HEK293 (cell line): ENCODE measurements around the gene FLT3LG.

ENCODE experiments used
- CTCF ChIA-PET: fragments of 350-600 bp; formaldehyde crosslinking; extraction: SDS; loops from one replicate; lab custom pipeline; 2021; ENCODE audit warnings: antibody characterized with exemption; lab: Yijun Ruan, JAX
- POLR2A ChIA-PET: fragments of 300-600 bp; formaldehyde crosslinking; extraction: SDS; loops from one replicate; lab custom pipeline; 2020; ENCODE audit warnings: antibody characterized with exemption, inconsistent platforms; lab: Yijun Ruan, JAX
- H3K27ac ChIP-seq: fragments of 200-500 bp; sonication (Bioruptor generic); 2 replicates; pipeline ENCODE4 v1.5.1; 2014; ENCODE audit warnings: low read depth, low read length, control low read depth, inconsistent platforms; ENCODE audit errors: extremely low read depth
- H3K36me3 ChIP-seq, 2 experiments: fragments of 200-500 bp in 1 of 2; sonication (Bioruptor generic) in 1 of 2; 1 replicate in 1 of 2; 2 replicates in 1 of 2; pipeline ENCODE4 v1.5.1; 2014 to 2017; ENCODE audit warnings: inconsistent platforms in 2 of 2, low read length in 2 of 2; ENCODE audit not compliant: control insufficient read depth in 2 of 2, insufficient read depth in 1 of 2
- H3K4me1 ChIP-seq: fragments of 200-500 bp; sonication (Bioruptor generic); 2 replicates; pipeline ENCODE4 v1.5.1; 2014; ENCODE audit warnings: mild to moderate bottlenecking, low read length, inconsistent platforms; ENCODE audit not compliant: control insufficient read depth, insufficient read depth
- H3K4me3 ChIP-seq: 2 replicates; pipeline ENCODE4 v1.5.1; 2011; ENCODE audit warnings: low read depth, mild to moderate bottlenecking, control low read depth, low read length, moderate library complexity
- H3K9me3 ChIP-seq: fragments of 200-500 bp; sonication (Bioruptor generic); 2 replicates; pipeline ENCODE4 v1.5.1; 2014; ENCODE audit warnings: low read depth, low read length, inconsistent platforms; ENCODE audit not compliant: control insufficient read depth, insufficient read depth
- GFI1B ChIP-seq: fragments of 450-650 bp; formaldehyde crosslinking; IDR thresholded peaks from 2 replicates; pipeline ENCODE4 v1.5.1; 2016; ENCODE audit warnings: missing biosample characterization, missing genetic modification characterization
- HOXA7 ChIP-seq: sonication (generic); formaldehyde crosslinking; IDR thresholded peaks from 2 replicates; pipeline ENCODE4 v1.8.1; 2022; ENCODE audit warnings: missing genetic modification reagents, borderline replicate concordance
- KLF9 ChIP-seq: fragments of 450-650 bp; formaldehyde crosslinking; IDR thresholded peaks from 2 replicates; pipeline ENCODE4 v1.5.1; 2016; ENCODE audit warnings: missing biosample characterization, missing genetic modification characterization, low read depth
- SALL2 ChIP-seq: fragments of 450-650 bp; formaldehyde crosslinking; IDR thresholded peaks from 2 replicates; pipeline ENCODE4 v1.5.0; 2017; ENCODE audit warnings: missing biosample characterization, mild to moderate bottlenecking, missing genetic modification characterization, borderline replicate concordance
- SP3 ChIP-seq: fragments of 450-650 bp; formaldehyde crosslinking; IDR thresholded peaks from 2 replicates; pipeline ENCODE4 v1.5.1; 2016; ENCODE audit warnings: missing biosample characterization, missing genetic modification characterization
- ZBTB20 ChIP-seq: fragments of 450-650 bp; formaldehyde crosslinking; IDR thresholded peaks from 2 replicates; pipeline ENCODE4 v1.5.1; 2016; ENCODE audit warnings: missing biosample characterization, missing genetic modification characterization
- ZEB2 ChIP-seq: fragments of 450-650 bp; formaldehyde crosslinking; IDR thresholded peaks from 2 replicates; pipeline ENCODE4 v1.5.1; 2016; ENCODE audit warnings: missing biosample characterization, missing genetic modification characterization
- ZFHX2 ChIP-seq: fragments of 450-650 bp; formaldehyde crosslinking; conservative IDR thresholded peaks from 2 replicates; pipeline ENCODE4 v1.5.1; 2016; ENCODE audit warnings: missing biosample characterization, missing genetic modification characterization
- ZFP69B ChIP-seq: fragments of 450-650 bp; formaldehyde crosslinking; IDR thresholded peaks from 2 replicates; pipeline ENCODE4 v1.5.1; 2016; ENCODE audit warnings: missing biosample characterization, missing genetic modification characterization
- ZNF140 ChIP-seq: fragments of 450-650 bp; formaldehyde crosslinking; IDR thresholded peaks from 2 replicates; pipeline ENCODE4 v1.5.1; 2016; ENCODE audit warnings: missing biosample characterization, missing genetic modification characterization
- ZNF23 ChIP-seq: fragments of 450-650 bp; formaldehyde crosslinking; IDR thresholded peaks from 2 replicates; pipeline ENCODE4 v1.5.1; 2016; ENCODE audit warnings: missing biosample characterization, missing genetic modification characterization, borderline replicate concordance
- ZNF416 ChIP-seq: fragments of 450-650 bp; formaldehyde crosslinking; IDR thresholded peaks from 2 replicates; pipeline ENCODE4 v1.5.1; 2016; ENCODE audit warnings: missing biosample characterization, missing genetic modification characterization
- ZNF558 ChIP-seq: fragments of 450-650 bp; formaldehyde crosslinking; IDR thresholded peaks from 2 replicates; pipeline ENCODE4 v1.5.1; 2016; ENCODE audit warnings: missing biosample characterization, missing genetic modification characterization
- ZNF561 ChIP-seq: fragments of 450-650 bp; IDR thresholded peaks from 2 replicates; pipeline ENCODE4 v1.5.1; 2018; ENCODE audit warnings: missing biosample characterization, missing genetic modification characterization, borderline replicate concordance
- ZNF76 ChIP-seq: fragments of 450-650 bp; formaldehyde crosslinking; IDR thresholded peaks from 2 replicates; pipeline ENCODE4; 2016; ENCODE audit warnings: low read depth, missing biosample characterization, missing genetic modification characterization, borderline replicate concordance
- ZNF768 ChIP-seq: fragments of 450-650 bp; formaldehyde crosslinking; IDR thresholded peaks from 2 replicates; pipeline ENCODE4 v1.5.1; 2018; ENCODE audit warnings: missing biosample characterization, mild to moderate bottlenecking, missing genetic modification characterization
- ZXDB ChIP-seq: fragments of 450-650 bp; formaldehyde crosslinking; IDR thresholded peaks from 2 replicates; pipeline ENCODE4 v1.5.1; 2016; ENCODE audit warnings: missing biosample characterization, missing genetic modification characterization
- TF ChIP-seq, protein P1 (sequence below): fragments of 450-650 bp; formaldehyde crosslinking; IDR thresholded peaks from 2 replicates; pipeline ENCODE4 v1.5.1; 2016; ENCODE audit warnings: missing biosample characterization, missing genetic modification characterization
- TF ChIP-seq, protein P2 (sequence below): fragments of 450-650 bp; formaldehyde crosslinking; IDR thresholded peaks from 2 replicates; pipeline ENCODE4 v1.5.1; 2016; ENCODE audit warnings: missing biosample characterization, missing genetic modification characterization
- TF ChIP-seq, protein P3 (sequence below): fragments of 450-650 bp; formaldehyde crosslinking; IDR thresholded peaks from 2 replicates; pipeline ENCODE4 v1.5.1; 2016; ENCODE audit warnings: missing biosample characterization, missing genetic modification characterization
- TF ChIP-seq, protein P4 (sequence below): fragments of 450-650 bp; formaldehyde crosslinking; conservative IDR thresholded peaks from 2 replicates; pipeline ENCODE4 v1.5.1; 2016; ENCODE audit warnings: low read depth, missing biosample characterization, missing genetic modification characterization
- TF ChIP-seq, protein P5 (sequence below): fragments of 450-650 bp; formaldehyde crosslinking; IDR thresholded peaks from 2 replicates; pipeline ENCODE4 v1.5.1; 2016; ENCODE audit warnings: missing biosample characterization, missing genetic modification characterization
- TF ChIP-seq, protein P6 (sequence below): fragments of 450-650 bp; formaldehyde crosslinking; IDR thresholded peaks from 2 replicates; pipeline ENCODE4 v1.5.1; 2017; ENCODE audit warnings: missing biosample characterization, missing genetic modification characterization

Gene FLT3LG

DNA sequence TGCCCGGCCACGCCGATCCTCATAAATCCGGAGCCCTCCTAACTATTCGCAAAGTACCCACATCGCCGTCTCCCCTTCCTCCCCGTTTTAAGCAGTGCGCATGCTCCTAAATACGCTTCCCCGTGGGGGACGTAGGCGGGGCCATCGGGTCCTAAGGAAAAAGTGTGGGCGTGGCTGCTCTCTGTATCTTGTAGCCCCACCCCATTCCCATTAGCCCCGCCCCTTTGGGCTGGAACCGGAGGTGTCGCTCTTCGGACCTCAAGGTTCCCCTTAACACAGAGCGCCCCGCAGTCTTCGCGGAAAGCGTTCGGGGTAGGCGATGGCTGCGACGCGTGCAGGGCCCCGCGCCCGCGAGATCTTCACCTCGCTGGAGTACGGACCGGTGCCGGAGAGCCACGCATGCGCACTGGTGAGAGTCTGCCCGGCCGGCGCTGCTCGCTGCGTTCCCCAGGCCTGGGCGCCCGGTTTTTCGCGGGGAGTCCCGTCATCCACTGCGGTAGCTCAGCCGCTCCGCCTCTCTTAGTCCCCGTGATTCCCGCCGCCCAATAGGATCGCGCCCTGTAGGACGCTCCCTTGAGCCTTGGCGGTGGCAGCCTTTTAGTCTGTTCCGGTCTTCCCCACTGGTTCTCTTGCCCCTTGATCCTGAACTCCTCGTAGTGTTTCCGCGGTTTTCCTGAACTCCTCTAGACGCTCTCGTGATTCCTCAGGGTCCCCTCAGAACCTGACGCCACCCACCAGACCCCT, 20.8 kb upstream of the FLT3LG start, which contains the start of gene ALDH16A1 (continued):
- TF ChIP-seq, protein P1, sequence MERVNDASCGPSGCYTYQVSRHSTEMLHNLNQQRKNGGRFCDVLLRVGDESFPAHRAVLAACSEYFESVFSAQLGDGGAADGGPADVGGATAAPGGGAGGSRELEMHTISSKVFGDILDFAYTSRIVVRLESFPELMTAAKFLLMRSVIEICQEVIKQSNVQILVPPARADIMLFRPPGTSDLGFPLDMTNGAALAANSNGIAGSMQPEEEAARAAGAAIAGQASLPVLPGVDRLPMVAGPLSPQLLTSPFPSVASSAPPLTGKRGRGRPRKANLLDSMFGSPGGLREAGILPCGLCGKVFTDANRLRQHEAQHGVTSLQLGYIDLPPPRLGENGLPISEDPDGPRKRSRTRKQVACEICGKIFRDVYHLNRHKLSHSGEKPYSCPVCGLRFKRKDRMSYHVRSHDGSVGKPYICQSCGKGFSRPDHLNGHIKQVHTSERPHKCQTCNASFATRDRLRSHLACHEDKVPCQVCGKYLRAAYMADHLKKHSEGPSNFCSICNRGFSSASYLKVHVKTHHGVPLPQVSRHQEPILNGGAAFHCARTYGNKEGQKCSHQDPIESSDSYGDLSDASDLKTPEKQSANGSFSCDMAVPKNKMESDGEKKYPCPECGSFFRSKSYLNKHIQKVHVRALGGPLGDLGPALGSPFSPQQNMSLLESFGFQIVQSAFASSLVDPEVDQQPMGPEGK (tag by site-specific recombination), result peak; percentile 7; the same call in 1 of the 2 replicates
- TF ChIP-seq, protein P2, sequence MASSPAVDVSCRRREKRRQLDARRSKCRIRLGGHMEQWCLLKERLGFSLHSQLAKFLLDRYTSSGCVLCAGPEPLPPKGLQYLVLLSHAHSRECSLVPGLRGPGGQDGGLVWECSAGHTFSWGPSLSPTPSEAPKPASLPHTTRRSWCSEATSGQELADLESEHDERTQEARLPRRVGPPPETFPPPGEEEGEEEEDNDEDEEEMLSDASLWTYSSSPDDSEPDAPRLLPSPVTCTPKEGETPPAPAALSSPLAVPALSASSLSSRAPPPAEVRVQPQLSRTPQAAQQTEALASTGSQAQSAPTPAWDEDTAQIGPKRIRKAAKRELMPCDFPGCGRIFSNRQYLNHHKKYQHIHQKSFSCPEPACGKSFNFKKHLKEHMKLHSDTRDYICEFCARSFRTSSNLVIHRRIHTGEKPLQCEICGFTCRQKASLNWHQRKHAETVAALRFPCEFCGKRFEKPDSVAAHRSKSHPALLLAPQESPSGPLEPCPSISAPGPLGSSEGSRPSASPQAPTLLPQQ (tag by site-specific recombination), result peak; percentile 56
- TF ChIP-seq, protein P3, sequence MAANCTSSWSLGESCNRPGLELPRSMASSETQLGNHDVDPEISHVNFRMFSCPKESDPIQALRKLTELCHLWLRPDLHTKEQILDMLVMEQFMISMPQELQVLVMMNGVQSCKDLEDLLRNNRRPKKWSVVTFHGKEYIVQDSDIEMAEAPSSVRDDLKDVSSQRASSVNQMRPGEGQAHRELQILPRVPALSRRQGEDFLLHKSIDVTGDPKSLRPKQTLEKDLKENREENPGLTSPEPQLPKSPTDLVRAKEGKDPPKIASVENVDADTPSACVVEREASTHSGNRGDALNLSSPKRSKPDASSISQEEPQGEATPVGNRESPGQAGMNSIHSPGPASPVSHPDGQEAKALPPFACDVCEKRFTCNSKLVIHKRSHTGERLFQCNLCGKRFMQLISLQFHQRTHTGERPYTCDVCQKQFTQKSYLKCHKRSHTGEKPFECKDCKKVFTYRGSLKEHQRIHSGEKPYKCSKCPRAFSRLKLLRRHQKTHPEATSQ, result no peak
- TF ChIP-seq ZBTB20 (tag by site-specific recombination) (peak; percentile 48; the same call in 1 of the 2 replicates), ZFHX2 (tag by site-specific recombination) (peak; percentile 65), ZXDB (tag by site-specific recombination) (peak; percentile 86), ZNF76 (tag by site-specific recombination) (peak; percentile 95; the same call in 1 of the 2 replicates), ZFP69B (peak; percentile 97), KLF9 (tag by site-specific recombination) (peak; percentile 94), SP3 (tag by site-specific recombination) (peak; percentile 88)

DNA sequence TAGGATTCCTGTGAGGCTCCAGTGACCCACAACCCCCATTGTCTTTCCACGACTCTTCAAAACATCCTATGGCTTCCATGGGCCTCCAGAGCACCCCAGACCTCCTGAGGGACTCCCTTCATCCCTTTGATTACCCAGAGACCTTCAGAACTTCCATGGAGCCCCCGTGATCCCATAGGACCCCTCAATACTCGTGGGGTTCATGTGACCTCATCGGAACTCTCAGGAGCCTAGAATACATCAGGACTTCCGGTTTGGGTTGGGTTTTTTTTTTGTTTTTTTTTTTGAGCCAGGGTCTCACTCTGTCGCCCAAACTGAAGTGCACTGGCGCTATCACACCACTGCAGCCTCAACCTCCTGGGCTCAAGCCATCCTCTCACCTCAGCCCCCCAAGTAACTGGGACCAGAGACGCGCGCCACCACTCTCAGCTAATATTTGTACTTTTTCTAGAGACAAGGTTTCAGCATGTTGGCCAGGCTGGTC, 20.2 kb upstream of the FLT3LG start:
- CTCF ChIA-PET, result interaction anchor here (0.5 to 2.5 kb wide), 7 partner anchors 11 to 117 kb away, joined by 3 to 15 read pairs (median 6); partner anchors contain the start of gene FLT3LG
- POLR2A ChIA-PET, result interaction anchor here (0.6 to 3.0 kb wide), 35 partner anchors 11 to 834 kb away, joined by 3 to 28 read pairs (median 4); partner anchors contain the start of genes AP2A1, DKKL1, FCGRT and FLT3LG
- TF ChIP-seq, protein P4, sequence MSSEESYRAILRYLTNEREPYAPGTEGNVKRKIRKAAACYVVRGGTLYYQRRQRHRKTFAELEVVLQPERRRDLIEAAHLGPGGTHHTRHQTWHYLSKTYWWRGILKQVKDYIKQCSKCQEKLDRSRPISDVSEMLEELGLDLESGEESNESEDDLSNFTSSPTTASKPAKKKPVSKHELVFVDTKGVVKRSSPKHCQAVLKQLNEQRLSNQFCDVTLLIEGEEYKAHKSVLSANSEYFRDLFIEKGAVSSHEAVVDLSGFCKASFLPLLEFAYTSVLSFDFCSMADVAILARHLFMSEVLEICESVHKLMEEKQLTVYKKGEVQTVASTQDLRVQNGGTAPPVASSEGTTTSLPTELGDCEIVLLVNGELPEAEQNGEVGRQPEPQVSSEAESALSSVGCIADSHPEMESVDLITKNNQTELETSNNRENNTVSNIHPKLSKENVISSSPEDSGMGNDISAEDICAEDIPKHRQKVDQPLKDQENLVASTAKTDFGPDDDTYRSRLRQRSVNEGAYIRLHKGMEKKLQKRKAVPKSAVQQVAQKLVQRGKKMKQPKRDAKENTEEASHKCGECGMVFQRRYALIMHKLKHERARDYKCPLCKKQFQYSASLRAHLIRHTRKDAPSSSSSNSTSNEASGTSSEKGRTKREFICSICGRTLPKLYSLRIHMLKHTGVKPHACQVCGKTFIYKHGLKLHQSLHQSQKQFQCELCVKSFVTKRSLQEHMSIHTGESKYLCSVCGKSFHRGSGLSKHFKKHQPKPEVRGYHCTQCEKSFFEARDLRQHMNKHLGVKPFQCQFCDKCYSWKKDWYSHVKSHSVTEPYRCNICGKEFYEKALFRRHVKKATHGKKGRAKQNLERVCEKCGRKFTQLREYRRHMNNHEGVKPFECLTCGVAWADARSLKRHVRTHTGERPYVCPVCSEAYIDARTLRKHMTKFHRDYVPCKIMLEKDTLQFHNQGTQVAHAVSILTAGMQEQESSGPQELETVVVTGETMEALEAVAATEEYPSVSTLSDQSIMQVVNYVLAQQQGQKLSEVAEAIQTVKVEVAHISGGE (tag by site-specific recombination), result no peak
- TF ChIP-seq SALL2 (tag by site-specific recombination) (no peak), ZEB2 (tag by site-specific recombination) (no peak), ZNF416 (no peak), ZNF23 (tag by site-specific recombination) (no peak), ZNF768 (no peak), ZNF561 (tag by site-specific recombination) (no peak), ZNF558 (tag by site-specific recombination) (0 out of 2 replicates have a peak, but pooled peaks have one; percentile 42), HOXA7 (CRISPR knock-in tag) (no peak), GFI1B (tag by site-specific recombination) (no peak), ZNF140 (tag by site-specific recombination) (no peak)
- TF ChIP-seq, protein P5, sequence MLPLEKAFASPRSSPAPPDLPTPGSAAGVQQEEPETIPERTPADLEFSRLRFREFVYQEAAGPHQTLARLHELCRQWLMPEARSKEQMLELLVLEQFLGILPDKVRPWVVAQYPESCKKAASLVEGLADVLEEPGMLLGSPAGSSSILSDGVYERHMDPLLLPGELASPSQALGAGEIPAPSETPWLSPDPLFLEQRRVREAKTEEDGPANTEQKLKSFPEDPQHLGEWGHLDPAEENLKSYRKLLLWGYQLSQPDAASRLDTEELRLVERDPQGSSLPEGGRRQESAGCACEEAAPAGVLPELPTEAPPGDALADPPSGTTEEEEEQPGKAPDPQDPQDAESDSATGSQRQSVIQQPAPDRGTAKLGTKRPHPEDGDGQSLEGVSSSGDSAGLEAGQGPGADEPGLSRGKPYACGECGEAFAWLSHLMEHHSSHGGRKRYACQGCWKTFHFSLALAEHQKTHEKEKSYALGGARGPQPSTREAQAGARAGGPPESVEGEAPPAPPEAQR (tag by site-specific recombination), result no peak
- TF ChIP-seq, protein P6, sequence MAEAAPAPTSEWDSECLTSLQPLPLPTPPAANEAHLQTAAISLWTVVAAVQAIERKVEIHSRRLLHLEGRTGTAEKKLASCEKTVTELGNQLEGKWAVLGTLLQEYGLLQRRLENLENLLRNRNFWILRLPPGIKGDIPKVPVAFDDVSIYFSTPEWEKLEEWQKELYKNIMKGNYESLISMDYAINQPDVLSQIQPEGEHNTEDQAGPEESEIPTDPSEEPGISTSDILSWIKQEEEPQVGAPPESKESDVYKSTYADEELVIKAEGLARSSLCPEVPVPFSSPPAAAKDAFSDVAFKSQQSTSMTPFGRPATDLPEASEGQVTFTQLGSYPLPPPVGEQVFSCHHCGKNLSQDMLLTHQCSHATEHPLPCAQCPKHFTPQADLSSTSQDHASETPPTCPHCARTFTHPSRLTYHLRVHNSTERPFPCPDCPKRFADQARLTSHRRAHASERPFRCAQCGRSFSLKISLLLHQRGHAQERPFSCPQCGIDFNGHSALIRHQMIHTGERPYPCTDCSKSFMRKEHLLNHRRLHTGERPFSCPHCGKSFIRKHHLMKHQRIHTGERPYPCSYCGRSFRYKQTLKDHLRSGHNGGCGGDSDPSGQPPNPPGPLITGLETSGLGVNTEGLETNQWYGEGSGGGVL, result 0 out of 2 replicates have a peak, but pooled peaks have one; percentile 13

More for the DNA sequence above, 20.2 kb upstream of the FLT3LG start:
- no peaks in the 10 kb centered on the region for H3K9me3 ChIP-seq
- peak overlapping the region; percentile 68 for H3K4me3 ChIP-seq
- H3K27ac ChIP-seq, result peak overlapping the region; percentile 90
- 0 out of 2 replicates have a peak, but pooled peaks cover 6% of the 10 kb centered on the region for H3K4me1 ChIP-seq
- peaks cover 22% of the 10 kb centered on the region in 2 experiments for H3K36me3 ChIP-seq
